HCT116 (cell line): ENCODE data around the gene C21orf91. TPM values are rescaled to one million over a fixed set of nuclear protein-coding genes. Genes with fewer than 3 reads are reported as not detected.

Source experiments
- ATAC-seq: fragments of 200-7000 bp; cut with Tn5 transposase; 2 replicates; pipeline ENCODE4 v1.9.1; 2020; ENCODE audit warnings: mild to moderate bottlenecking, moderate library complexity
- BruUV-seq: library from RNA; stranded (reverse); fragments of 400-500 nt; replicated peaks from 2 replicates; lab custom pipeline; 2021; lab: Mats Ljungman, UMichigan
- CTCF ChIA-PET: fragments of 300-600 bp; sonication (Branson Sonifier 250); formaldehyde crosslinking; loops from one replicate; lab custom pipeline; 2021; ENCODE audit warnings: antibody characterized with exemption; lab: Charles Lee
- POLR2A ChIA-PET: fragments of 300-600, 350-600 bp; sonication (Branson Sonifier 250); formaldehyde crosslinking; loops from one replicate; lab custom pipeline; 2021; ENCODE audit warnings: antibody characterized with exemption; lab: Charles Lee
- RAD21 ChIA-PET, 2 experiments: fragments of 300-600 bp; sonication (Branson Sonifier 250); formaldehyde crosslinking; loops; one replicate each; lab custom pipeline; 2023; ENCODE audit warnings: low total read pairs in 2 of 2; ENCODE audit not compliant: uncharacterized antibody in 2 of 2, unreplicated experiment in 2 of 2, low non-redundant PET in 1 of 2; lab: Charles Lee
- DNase-seq: peaks from one replicate; pipeline ENCODE4 v3.0.0-alpha.2; 2010; ENCODE audit warnings: low read depth, low spot score
- H2AFZ ChIP-seq: fragments of 200-600 bp; shearing (Covaris generic), sonication (generic); 2 replicates; pipeline ENCODE4 v1.6.1; 2017; ENCODE audit warnings: low read depth, mixed run types, mixed read lengths, antibody characterized with exemption, low read length; ENCODE audit not compliant: poor library complexity, severe bottlenecking
- H3K27ac ChIP-seq: 2 replicates; pipeline ENCODE4 v1.5.1; 2012; ENCODE audit warnings: low read depth, low read length
- H3K27me3 ChIP-seq: fragments of 200-600 bp; sonication (generic); 2 replicates; pipeline ENCODE4 v1.6.1; 2016; ENCODE audit warnings: mixed run types, low read length, mixed read lengths; ENCODE audit not compliant: insufficient read depth
- H3K36me3 ChIP-seq, 2 experiments: fragments of 200-500 bp in 1 of 2; fragments of 200-600 bp in 1 of 2; sonication (Bioruptor generic) in 1 of 2; sonication (generic) in 1 of 2; 2 replicates each; pipeline versions ENCODE4 v1.5.1 to v1.6.1; 2014 to 2016; ENCODE audit warnings: low read length in 2 of 2, inconsistent platforms in 1 of 2, mixed read lengths in 1 of 2, mixed run types in 1 of 2; ENCODE audit not compliant: insufficient read depth in 2 of 2, control insufficient read depth in 1 of 2
- H3K4me1 ChIP-seq, 2 experiments: fragments of 200-600 bp in 1 of 2; sonication (generic) in 1 of 2; 2 replicates each; pipeline versions ENCODE4 v1.5.1 to v1.6.1; 2012 to 2017; ENCODE audit warnings: low read length in 2 of 2, inconsistent platforms in 1 of 2, mild to moderate bottlenecking in 1 of 2, mixed read lengths in 1 of 2, mixed run types in 1 of 2, moderate library complexity in 1 of 2; ENCODE audit not compliant: insufficient read depth in 2 of 2, control insufficient read depth in 1 of 2
- H3K4me2 ChIP-seq: fragments of 200-600 bp; sonication (generic); 2 replicates; pipeline ENCODE4 v1.6.1; 2017; ENCODE audit warnings: mixed run types, low read length, mixed read lengths
- H3K4me3 ChIP-seq, 2 experiments: fragments of 200-600 bp in 1 of 2; sonication (generic) in 1 of 2; replicated peaks in 1 of 2; 2 replicates each; pipeline ENCODE4 v1.5.1; 2011 to 2016; ENCODE audit warnings: low read length in 2 of 2, control low read depth in 1 of 2, low read depth in 1 of 2, mild to moderate bottlenecking in 1 of 2, mixed read lengths in 1 of 2, mixed run types in 1 of 2
- H3K79me2 ChIP-seq: fragments of 200-600 bp; sonication (generic); 2 replicates; pipeline ENCODE4 v1.6.1; 2017; ENCODE audit warnings: mild to moderate bottlenecking, mixed run types, low read length, moderate library complexity, mixed read lengths; ENCODE audit not compliant: insufficient read depth
- H3K9ac ChIP-seq: fragments of 200-600 bp; sonication (generic); 2 replicates; pipeline ENCODE4 v1.6.1; 2016; ENCODE audit warnings: low read length, mixed read lengths
- H3K9me2 ChIP-seq: fragments of 200-600 bp; sonication (generic), shearing (Covaris generic); 2 replicates; pipeline ENCODE4 v1.6.1; 2017; ENCODE audit warnings: mixed run types, mild to moderate bottlenecking, moderate library complexity; ENCODE audit not compliant: insufficient read depth
- H3K9me3 ChIP-seq, 2 experiments: fragments of 200-500 bp in 1 of 2; fragments of 200-600 bp in 1 of 2; sonication (Bioruptor generic) in 1 of 2; sonication (generic) in 1 of 2; 2 replicates each; pipeline ENCODE4 v1.6.1; 2014 to 2017; ENCODE audit warnings: low read length in 2 of 2, mixed read lengths in 2 of 2, inconsistent platforms in 1 of 2, low read depth in 1 of 2, mild to moderate bottlenecking in 1 of 2, mixed run types in 1 of 2, moderate library complexity in 1 of 2; ENCODE audit not compliant: control insufficient read depth in 1 of 2, insufficient read depth in 1 of 2
- H4K20me1 ChIP-seq: fragments of 200-600 bp; sonication (generic), shearing (Covaris generic); 2 replicates; pipeline ENCODE4 v1.6.1; 2017; ENCODE audit warnings: mixed run types, mild to moderate bottlenecking, moderate library complexity; ENCODE audit not compliant: insufficient read depth
- ATF3 ChIP-seq: IDR thresholded peaks from 2 replicates; pipeline ENCODE4 v1.6.1; 2012
- CEBPB ChIP-seq: IDR thresholded peaks from 2 replicates; pipeline ENCODE4 v1.6.1; 2012; ENCODE audit warnings: low read depth
- CTCF ChIP-seq, 3 experiments: fragments of 200-600 bp in 1 of 3; sonication (generic) in 1 of 3; IDR thresholded peaks in 2 of 3; conservative IDR thresholded peaks in 1 of 3; 2 replicates each; pipeline ENCODE4 v1.5.1; 2012 to 2017; ENCODE audit warnings: low read depth in 2 of 3, low read length in 2 of 3, antibody characterized with exemption in 1 of 3, borderline replicate concordance in 1 of 3, control low read depth in 1 of 3, mild to moderate bottlenecking in 1 of 3, mixed read lengths in 1 of 3, mixed run types in 1 of 3, moderate library complexity in 1 of 3; ENCODE audit not compliant: insufficient read depth in 1 of 3
- EGR1 ChIP-seq: IDR thresholded peaks from 2 replicates; pipeline ENCODE4 v1.6.1; 2012; ENCODE audit warnings: low read depth
- EZH2 ChIP-seq: fragments of 200-600 bp; sonication (generic); IDR thresholded peaks from 2 replicates; pipeline ENCODE4 v1.6.1; 2017; ENCODE audit warnings: antibody characterized with exemption, mixed run types
- FOSL1 ChIP-seq: IDR thresholded peaks from 2 replicates; pipeline ENCODE4 v1.6.1; 2012; ENCODE audit warnings: low read depth
- JUND ChIP-seq: IDR thresholded peaks from 2 replicates; pipeline ENCODE4 v1.6.1; 2012
- POLR2A ChIP-seq: IDR thresholded peaks from 2 replicates; pipeline ENCODE4 v1.7.0; 2011; ENCODE audit warnings: borderline replicate concordance; ENCODE audit not compliant: insufficient read depth, insufficient read length; ENCODE audit errors: extremely low read depth
- POLR2AphosphoS5 ChIP-seq: IDR thresholded peaks from 2 replicates; pipeline ENCODE4 v1.6.1; 2011; ENCODE audit warnings: mild to moderate bottlenecking, low read depth, low read length, moderate library complexity
- RAD21 ChIP-seq: IDR thresholded peaks from 2 replicates; pipeline ENCODE4 v1.6.1; 2012; ENCODE audit warnings: low read depth, mild to moderate bottlenecking
- SIN3A ChIP-seq: IDR thresholded peaks from 2 replicates; pipeline ENCODE4 v1.6.1; 2012; ENCODE audit warnings: low read depth
- SP1 ChIP-seq: IDR thresholded peaks from 2 replicates; pipeline ENCODE4 v1.6.1; 2012; ENCODE audit warnings: low read depth
- SRF ChIP-seq: IDR thresholded peaks from 2 replicates; pipeline ENCODE4 v1.6.1; 2012; ENCODE audit warnings: low read depth
- TCF7L2 ChIP-seq: IDR thresholded peaks from 2 replicates; pipeline ENCODE4 v1.7.0; 2011; ENCODE audit warnings: borderline replicate concordance, inconsistent platforms; ENCODE audit not compliant: insufficient read depth, insufficient read length; ENCODE audit errors: extremely low read depth
- YY1 ChIP-seq: IDR thresholded peaks from 2 replicates; pipeline ENCODE4 v1.6.1; 2011; ENCODE audit warnings: low read length, low read depth, moderate library complexity, mild to moderate bottlenecking; ENCODE audit not compliant: insufficient replicate concordance; ENCODE audit errors: extremely low read depth
- ZFX ChIP-seq: fragments of 450-650 bp; IDR thresholded peaks from 2 replicates; pipeline ENCODE4 v1.6.1; 2017
- ZNF274 ChIP-seq: fragments of 200-500 bp; sonication (Bioruptor generic); IDR thresholded peaks from 2 replicates; pipeline ENCODE4 v1.6.1; 2014; ENCODE audit warnings: mild to moderate bottlenecking, low read depth, low read length, inconsistent platforms
- intact Hi-C: fragments of 100-400 bp; cut with micrococcal nuclease; formaldehyde crosslinking; loops from 2 replicates; pipeline ENCODE4 v1.10.0; 2022
- total RNA-seq: library from RNA; stranded (reverse); gene quantifications from one replicate; pipeline ENCODE4 v1.2.1, GENCODE V29; 2021; ENCODE audit not compliant: unreplicated experiment
- TF ChIP-seq, protein P1 (sequence below): IDR thresholded peaks from 2 replicates; pipeline ENCODE4 v1.6.1; 2012

The C21orf91 gene
- total RNA-seq, 1 experiment from 2014 or later, result 17.7 TPM

DNA sequence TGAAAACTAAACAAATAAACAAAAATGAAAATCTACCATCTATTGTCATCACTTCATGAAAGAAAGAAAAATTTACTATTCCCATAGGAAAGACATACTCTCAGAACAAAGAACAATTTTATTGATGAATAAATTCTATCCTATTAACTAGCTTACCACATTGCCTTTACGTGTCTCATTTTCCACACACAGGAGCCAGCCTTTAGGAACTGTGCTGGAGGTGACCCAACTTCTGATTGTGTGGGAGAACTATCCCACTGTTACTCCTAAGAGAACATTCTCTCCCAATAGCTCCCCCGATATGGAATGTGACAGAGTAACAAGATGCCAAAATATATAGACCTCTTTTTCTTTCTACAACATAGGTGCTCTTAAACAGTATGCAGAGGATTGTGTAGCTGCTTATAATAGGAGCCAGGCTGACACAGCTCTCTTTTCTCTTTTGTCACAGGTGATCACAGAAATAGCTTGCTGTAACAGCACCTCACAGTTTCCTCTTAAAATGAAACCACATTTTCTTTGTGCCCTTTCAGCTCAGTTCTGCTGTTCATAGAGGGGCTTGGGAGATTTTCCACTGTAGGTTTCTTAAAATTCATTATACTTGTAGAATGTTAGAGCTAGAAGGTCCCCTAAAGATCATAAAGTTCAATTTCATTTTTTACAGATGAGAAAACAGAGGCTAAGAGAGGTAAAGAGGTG lies 35.5 kb downstream of the C21orf91 start:
- Histone ChIP-seq H3K4me3 (no peak overlapping the region), H2AFZ (no peak overlapping the region), H3K27me3 (no peaks in the 10 kb centered on the region), H3K27ac (no peak overlapping the region), H3K4me2 (no peak overlapping the region), H3K79me2 (no peaks in the 10 kb centered on the region), H3K9me3 (no peaks in the 10 kb centered on the region), H4K20me1 (no peaks in the 10 kb centered on the region), H3K9me2 (no peaks in the 10 kb centered on the region), H3K9ac (no peak overlapping the region), H3K36me3 (peaks cover 0 to 2% of the 10 kb centered on the region in 2 experiments; a peak in 1 of 4 replicates), H3K4me1 (no peaks in the 10 kb centered on the region)
- TF ChIP-seq ZFX (no peak), POLR2AphosphoS5 (no peak), ATF3 (no peak), EGR1 (no peak), YY1 (no peak), EZH2 (no peak), FOSL1 (no peak), JUND (no peak), TCF7L2 (no peak), POLR2A (no peak), SP1 (no peak), SIN3A (no peak), SRF (no peak), RAD21 (no peak), ZNF274 (no peak), CEBPB (no peak), CTCF (IDR thresholded peaks at IDR 0.05 in 2 of 3, conservative IDR thresholded peaks at IDR 0.05 in 1 of 3; ENCODE audit: borderline replicate concordance in 1 of 3, insufficient read depth in 1 of 3, low read depth in 2 of 3, low read length in 2 of 3) (no peak)
- TF ChIP-seq, protein P1, sequence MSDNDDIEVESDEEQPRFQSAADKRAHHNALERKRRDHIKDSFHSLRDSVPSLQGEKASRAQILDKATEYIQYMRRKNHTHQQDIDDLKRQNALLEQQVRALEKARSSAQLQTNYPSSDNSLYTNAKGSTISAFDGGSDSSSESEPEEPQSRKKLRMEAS, result no peak
- no TSS peak for BruUV-seq
- intact Hi-C loops, result no loop called here
- ChIA-PET POLR2A (no interaction called here), RAD21 (no interaction called here), CTCF (no interaction called here)
- no peak for DNase-seq
- ATAC-seq, result no peak
